Activated CD4-positive, alpha-beta T cell treated with anti-CD3 and anti-CD28 coated beads for 48 hours (primary cell): Measurements from ENCODE around the gene SLC36A3.
"Not testable (repeated sequence)": the region's sequence is repeated elsewhere in the genome, so short reads cannot be mapped to it uniquely, and the experiment has no call there.

ENCODE experiments used
- DNase-seq: peaks from one replicate; pipeline ENCODE4 v3.0.0-alpha.2; 2020

SLC36A3 gene

GRCh38 chr5:151303666-151304065 is at the start of gene SLC36A3:
Gene SLC36A3 (minus strand): TSS chr5:151303766. CDS start chr5:151303354, 412 bp downstream.
- no peak for DNase-seq

- no peak for DNase-seq
These were observed 48.1 kb upstream of the SLC36A3 start for GRCh38 chr5:151351671-151352070.

GRCh38 chr5:151348789-151349188 is 45.2 kb upstream of the SLC36A3 start:
- DNase-seq: no peak

- DNase-seq: no peak
These were observed 43.8 kb upstream of the SLC36A3 start, which contains the start of gene SLC36A2 for GRCh38 chr5:151347369-151347768. Gene SLC36A2 (minus strand): TSS chr5:151347559. CDS start chr5:151347460, 99 bp downstream.

GRCh38 chr5:151345808-151346478 is 42.4 kb upstream of the SLC36A3 start:
- no peak for DNase-seq

- DNase-seq: no peak
These were observed 41.7 kb upstream of the SLC36A3 start for GRCh38 chr5:151345187-151345807.

- no peak for DNase-seq
These were observed 40.5 kb upstream of the SLC36A3 start for GRCh38 chr5:151344088-151344487.

GRCh38 chr5:151340004-151340403 is 36.4 kb upstream of the SLC36A3 start:
- no peak for DNase-seq

GRCh38 chr5:151338734-151339133 is 35.2 kb upstream of the SLC36A3 start:
- DNase-seq: no peak

- DNase-seq: no peak
These were observed 29.3 kb upstream of the SLC36A3 start for GRCh38 chr5:151332857-151333256.

- no peak for DNase-seq
These were observed 25.2 kb upstream of the SLC36A3 start for GRCh38 chr5:151328734-151329133.

- no peak for DNase-seq
These were observed 24.0 kb upstream of the SLC36A3 start for GRCh38 chr5:151327585-151327984.

GRCh38 chr5:151326266-151326665 is 22.7 kb upstream of the SLC36A3 start:
- no peak for DNase-seq

GRCh38 chr5:151320481-151320880 is 16.9 kb upstream of the SLC36A3 start:
- DNase-seq: no peak

GRCh38 chr5:151318850-151319732 is 15.5 kb upstream of the SLC36A3 start:
- no peak for DNase-seq

- no peak for DNase-seq
These were observed 14.3 kb upstream of the SLC36A3 start for GRCh38 chr5:151317871-151318270.

GRCh38 chr5:151315998-151316597 is 12.5 kb upstream of the SLC36A3 start:
- peak; percentile 74 for DNase-seq

- DNase-seq: no peak
These were observed 9.8 kb upstream of the SLC36A3 start for GRCh38 chr5:151313357-151313756.

- DNase-seq: no peak
These were observed 9.3 kb upstream of the SLC36A3 start for GRCh38 chr5:151312756-151313324.

GRCh38 chr5:151310932-151311331 is 7.4 kb upstream of the SLC36A3 start:
- DNase-seq: no peak

- not testable (repeated sequence) for DNase-seq
These were observed 6.3 kb upstream of the SLC36A3 start for GRCh38 chr5:151309821-151310220.

GRCh38 chr5:151309266-151309665 is 5.7 kb upstream of the SLC36A3 start:
- not testable (repeated sequence) for DNase-seq
